NCI-H1092 treated with DMSO at 0.1 percent for 48 hours (cell line): Measurements from ENCODE around the gene ATG14.

Experiments used
- DNase-seq: peaks from one replicate; lab custom pipeline; 2025; lab: John Stamatoyannopoulos, UW

The ATG14 gene

DNA sequence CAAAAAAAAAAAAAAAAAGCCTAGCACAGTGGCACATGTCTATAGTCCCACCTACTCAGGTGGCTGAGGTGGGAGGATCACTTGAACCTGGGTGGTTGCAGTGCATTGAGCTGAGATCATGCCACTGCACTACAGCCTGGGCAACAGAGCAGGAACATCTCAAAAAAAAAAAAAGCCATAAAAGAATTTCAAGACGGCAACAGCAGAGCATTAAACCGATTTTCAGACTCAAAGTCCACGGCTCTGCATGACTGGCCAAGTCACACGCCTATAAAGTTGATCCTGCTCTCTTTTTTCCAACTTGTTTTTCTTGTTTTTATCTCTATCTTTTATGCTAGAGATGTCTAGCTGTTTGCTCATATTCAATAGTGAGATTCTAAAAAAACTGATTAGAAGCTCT is 95.1 kb downstream of the ATG14 start:
- no peak for DNase-seq
